ENCODE data around the gene AJAP1.

DNA sequence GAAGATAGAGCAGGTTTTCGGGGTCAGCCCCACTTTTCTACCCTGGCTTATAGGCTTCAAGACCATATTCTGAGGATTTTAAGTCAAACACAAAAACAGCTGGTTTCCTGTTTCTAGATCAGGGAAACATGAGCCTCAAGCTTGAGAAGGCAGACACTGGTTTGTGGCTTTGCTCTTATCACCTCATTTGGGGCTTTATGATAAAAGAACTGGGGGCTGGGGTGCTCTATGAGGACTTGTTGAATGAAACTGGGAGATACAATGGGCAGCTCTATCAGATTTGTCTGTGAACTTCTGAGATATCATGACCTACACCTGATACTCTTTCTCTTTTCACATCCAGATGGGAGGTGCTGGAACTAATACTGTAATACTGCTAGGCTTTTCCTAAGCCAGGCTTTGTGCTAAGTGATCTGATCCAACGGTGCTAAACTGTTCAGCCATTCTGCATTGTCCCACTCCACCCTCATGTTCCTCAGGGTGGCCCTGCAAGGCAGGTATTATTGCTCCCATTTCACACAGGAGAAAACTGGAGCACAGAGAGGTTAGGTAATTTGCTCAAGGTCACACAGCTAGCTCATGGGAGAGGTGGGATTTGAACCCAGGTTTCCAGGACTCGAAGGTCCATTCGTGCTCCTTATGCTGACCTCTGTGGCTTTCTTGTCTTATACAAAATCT, 6.6 kb downstream of the AJAP1 start:
- TF ChIP-seq, protein P1, sequence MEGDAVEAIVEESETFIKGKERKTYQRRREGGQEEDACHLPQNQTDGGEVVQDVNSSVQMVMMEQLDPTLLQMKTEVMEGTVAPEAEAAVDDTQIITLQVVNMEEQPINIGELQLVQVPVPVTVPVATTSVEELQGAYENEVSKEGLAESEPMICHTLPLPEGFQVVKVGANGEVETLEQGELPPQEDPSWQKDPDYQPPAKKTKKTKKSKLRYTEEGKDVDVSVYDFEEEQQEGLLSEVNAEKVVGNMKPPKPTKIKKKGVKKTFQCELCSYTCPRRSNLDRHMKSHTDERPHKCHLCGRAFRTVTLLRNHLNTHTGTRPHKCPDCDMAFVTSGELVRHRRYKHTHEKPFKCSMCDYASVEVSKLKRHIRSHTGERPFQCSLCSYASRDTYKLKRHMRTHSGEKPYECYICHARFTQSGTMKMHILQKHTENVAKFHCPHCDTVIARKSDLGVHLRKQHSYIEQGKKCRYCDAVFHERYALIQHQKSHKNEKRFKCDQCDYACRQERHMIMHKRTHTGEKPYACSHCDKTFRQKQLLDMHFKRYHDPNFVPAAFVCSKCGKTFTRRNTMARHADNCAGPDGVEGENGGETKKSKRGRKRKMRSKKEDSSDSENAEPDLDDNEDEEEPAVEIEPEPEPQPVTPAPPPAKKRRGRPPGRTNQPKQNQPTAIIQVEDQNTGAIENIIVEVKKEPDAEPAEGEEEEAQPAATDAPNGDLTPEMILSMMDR (IDR thresholded peaks at IDR 0.05) = no peak
- no peak for TF ChIP-seq POLR2A (IDR thresholded peaks at IDR 0.05)

Measured in breast epithelium (tissue), 3 donors.